Left ventricle myocardium inferior (tissue), 1 donor: ENCODE measurements around the gene HERC3. TPM values are rescaled to one million over a fixed set of nuclear protein-coding genes. Genes with fewer than 3 reads are reported as not detected.

Source experiments
- DNase-seq: peaks from one replicate; pipeline ENCODE4 v3.0.0-alpha.2; 2020
- H3K27ac ChIP-seq: fragments of 200-600 bp; replicated peaks from 2 replicates; pipeline ENCODE4 v1.8.0; 2021
- H3K27me3 ChIP-seq: fragments of 200-600 bp; 2 replicates; pipeline ENCODE4 v1.8.0; 2021; ENCODE audit warnings: low read depth
- H3K36me3 ChIP-seq: fragments of 200-600 bp; 2 replicates; pipeline ENCODE4 v1.8.0; 2021
- H3K4me1 ChIP-seq: fragments of 200-600 bp; 2 replicates; pipeline ENCODE4 v1.8.0; 2021
- H3K4me3 ChIP-seq: fragments of 200-600 bp; 2 replicates; pipeline ENCODE4 v1.8.0; 2021; ENCODE audit warnings: mild to moderate bottlenecking, moderate library complexity
- H3K9me3 ChIP-seq: fragments of 200-600 bp; replicated peaks from 2 replicates; pipeline ENCODE4 v1.8.0; 2021
- intact Hi-C: fragments of 100-400 bp; cut with micrococcal nuclease; formaldehyde crosslinking; loops from one replicate; pipeline ENCODE4 v1.11.0; 2022
- total RNA-seq: library from RNA; stranded (reverse); fragmentation: NEBNext Ultra II Directional; extraction: Animal tissue kit (Norgen Biotek cat#: 25700); gene quantifications from one replicate; pipeline ENCODE4 v1.2.1, GENCODE V29; 2021
- TF ChIP-seq, protein P1 (sequence below): fragments of 200-600 bp; IDR thresholded peaks from 2 replicates; pipeline ENCODE4 v1.8.0; 2021; ENCODE audit warnings: antibody characterized with exemption, mild to moderate bottlenecking, borderline replicate concordance
- donor health status: DM: no; HTN: yes; CAD: no; lungs with severe emphysema.

HERC3 gene
- total RNA-seq, 1 donor from 2014 or later, result 56.8 TPM

GRCh38 chr4:88751258-88752075, 159.2 kb downstream of the HERC3 start:
- Histone ChIP-seq H3K27me3 (no peaks in the 10 kb centered on the region), H3K27ac (no peak overlapping the region), H3K4me3 (no peak overlapping the region), H3K9me3 (no peaks in the 10 kb centered on the region), H3K36me3 (peaks cover 64% of the 10 kb centered on the region), H3K4me1 (peaks cover 18% of the 10 kb centered on the region)
- no peak for DNase-seq
- intact Hi-C loops, result no loop called here
- TF ChIP-seq, protein P1, sequence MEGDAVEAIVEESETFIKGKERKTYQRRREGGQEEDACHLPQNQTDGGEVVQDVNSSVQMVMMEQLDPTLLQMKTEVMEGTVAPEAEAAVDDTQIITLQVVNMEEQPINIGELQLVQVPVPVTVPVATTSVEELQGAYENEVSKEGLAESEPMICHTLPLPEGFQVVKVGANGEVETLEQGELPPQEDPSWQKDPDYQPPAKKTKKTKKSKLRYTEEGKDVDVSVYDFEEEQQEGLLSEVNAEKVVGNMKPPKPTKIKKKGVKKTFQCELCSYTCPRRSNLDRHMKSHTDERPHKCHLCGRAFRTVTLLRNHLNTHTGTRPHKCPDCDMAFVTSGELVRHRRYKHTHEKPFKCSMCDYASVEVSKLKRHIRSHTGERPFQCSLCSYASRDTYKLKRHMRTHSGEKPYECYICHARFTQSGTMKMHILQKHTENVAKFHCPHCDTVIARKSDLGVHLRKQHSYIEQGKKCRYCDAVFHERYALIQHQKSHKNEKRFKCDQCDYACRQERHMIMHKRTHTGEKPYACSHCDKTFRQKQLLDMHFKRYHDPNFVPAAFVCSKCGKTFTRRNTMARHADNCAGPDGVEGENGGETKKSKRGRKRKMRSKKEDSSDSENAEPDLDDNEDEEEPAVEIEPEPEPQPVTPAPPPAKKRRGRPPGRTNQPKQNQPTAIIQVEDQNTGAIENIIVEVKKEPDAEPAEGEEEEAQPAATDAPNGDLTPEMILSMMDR, result no peak

DNA sequence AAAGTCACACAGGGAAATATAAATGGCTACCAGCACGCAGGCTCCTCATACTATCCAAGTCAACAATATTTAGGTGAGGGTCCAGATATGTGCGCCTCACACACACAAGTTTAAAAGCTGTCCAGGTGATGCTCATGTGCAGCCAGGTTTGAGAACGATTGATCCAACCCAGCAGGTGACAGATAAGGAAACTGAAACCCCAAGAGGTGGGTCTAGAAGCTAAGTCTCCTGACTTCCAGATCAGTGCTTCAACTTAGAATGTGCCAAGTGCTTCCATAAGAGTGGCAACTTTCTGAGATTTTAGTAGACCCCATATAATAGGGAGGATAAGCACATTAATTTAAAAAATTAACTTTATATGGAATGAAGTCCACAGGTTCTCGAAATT, 159.8 kb downstream of the HERC3 start:
- TF ChIP-seq, protein P1, result no peak
- intact Hi-C loops, result no loop called here
- DNase-seq, result no peak
- Histone ChIP-seq H3K27ac (no peak overlapping the region), H3K4me1 (peaks cover 15% of the 10 kb centered on the region), H3K4me3 (no peak overlapping the region), H3K27me3 (no peaks in the 10 kb centered on the region), H3K36me3 (peaks cover 60% of the 10 kb centered on the region), H3K9me3 (no peaks in the 10 kb centered on the region)

DNA sequence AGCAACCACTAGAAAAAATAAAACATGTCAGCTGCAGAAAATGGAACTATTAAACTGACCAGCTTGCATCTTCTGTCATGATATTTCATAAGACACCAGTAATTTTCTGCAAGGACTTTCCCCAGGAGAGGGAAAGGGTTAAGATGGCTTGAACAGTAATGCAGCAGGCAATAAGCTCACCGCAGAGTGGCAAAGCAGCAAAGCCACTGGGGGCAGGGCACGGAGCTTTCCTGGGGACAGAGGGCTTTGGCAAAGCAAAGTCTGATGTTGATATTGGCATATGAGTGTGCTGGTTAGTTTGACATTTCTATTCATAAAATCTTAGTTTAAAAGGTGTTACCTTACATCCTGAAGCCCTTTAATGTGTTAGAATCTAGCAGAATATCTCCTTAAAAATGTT, 160.5 kb downstream of the HERC3 start:
- Histone ChIP-seq H3K36me3 (peaks cover 53% of the 10 kb centered on the region), H3K27ac (no peak overlapping the region), H3K4me3 (no peak overlapping the region), H3K27me3 (no peaks in the 10 kb centered on the region), H3K9me3 (no peaks in the 10 kb centered on the region), H3K4me1 (peaks cover 22% of the 10 kb centered on the region)
- intact Hi-C loops, result no loop called here
- TF ChIP-seq, protein P1, result no peak
- DNase-seq, result no peak

DNA sequence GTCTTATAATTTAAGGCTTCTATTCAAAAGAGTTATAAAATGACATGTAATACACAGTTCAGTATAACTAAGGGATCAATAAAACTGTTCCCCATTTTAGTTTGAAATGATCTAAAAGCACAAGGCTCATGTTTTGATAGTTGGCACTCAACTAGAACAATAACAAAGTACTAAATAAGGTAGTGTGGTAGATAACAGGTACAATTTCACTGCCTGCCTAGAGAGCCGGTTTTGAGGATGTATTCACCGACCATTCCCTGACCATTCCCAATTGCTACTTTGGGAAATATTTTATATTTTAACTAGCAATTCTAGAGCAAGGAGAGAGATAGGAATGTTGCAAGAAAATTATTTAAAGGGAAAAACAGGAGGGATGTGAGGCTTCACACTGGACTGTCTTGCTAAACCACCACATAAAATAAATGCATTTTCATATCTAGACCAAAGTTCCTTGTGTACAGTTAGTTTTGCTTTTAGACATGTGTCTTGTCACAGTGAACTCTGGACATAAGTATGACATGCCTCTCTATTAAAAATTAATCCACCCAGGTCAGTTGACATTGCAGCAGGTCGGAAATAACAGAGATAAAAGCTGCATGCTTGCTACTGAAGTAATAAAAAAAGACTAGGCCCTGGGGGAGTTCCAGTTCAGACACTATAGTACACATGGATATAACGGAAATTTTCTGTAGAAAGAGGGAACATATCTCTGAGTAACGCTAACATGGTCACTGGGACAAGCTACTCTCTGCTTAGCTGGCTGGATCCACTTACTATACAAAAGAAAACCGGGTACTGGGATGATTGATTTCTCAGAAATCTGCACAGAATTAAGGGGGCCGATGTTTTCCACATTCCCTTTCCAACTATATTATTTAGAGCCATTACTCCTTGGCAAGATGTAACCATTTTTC, 161.6 kb downstream of the HERC3 start:
- Histone ChIP-seq H3K4me3 (no peak overlapping the region), H3K27me3 (no peaks in the 10 kb centered on the region), H3K9me3 (no peaks in the 10 kb centered on the region), H3K4me1 (peaks cover 33% of the 10 kb centered on the region), H3K27ac (peak overlapping the region; percentile 18), H3K36me3 (peaks cover 41% of the 10 kb centered on the region)
- TF ChIP-seq, protein P1, result no peak
- no peak for DNase-seq
- intact Hi-C loops, result no loop called here

GRCh38 chr4:88754796-88755195, 162.5 kb downstream of the HERC3 start:
- Histone ChIP-seq H3K36me3 (peaks cover 32% of the 10 kb centered on the region), H3K27ac (no peak overlapping the region), H3K4me3 (no peak overlapping the region), H3K4me1 (peaks cover 42% of the 10 kb centered on the region), H3K27me3 (no peaks in the 10 kb centered on the region), H3K9me3 (no peaks in the 10 kb centered on the region)
- no peak for DNase-seq
- TF ChIP-seq, protein P1, result no peak
- intact Hi-C loops, result no loop called here
